Progenitor cell of endocrine pancreas (in vitro differentiated cells): Measurements from ENCODE around the gene COPS3. TPM values are rescaled to one million over a fixed set of nuclear protein-coding genes. Genes with fewer than 3 reads are reported as not detected.

ENCODE experiments used
- DNase-seq: peaks from one replicate; pipeline ENCODE4 v3.0.0; 2021; ENCODE audit warnings: low spot score; ENCODE audit not compliant: unreplicated experiment
- H3K27ac Mint-ChIP-seq: 2 replicates; pipeline ENCODE4 v1.8.0; 2021; ENCODE audit warnings: mild to moderate bottlenecking, moderate library complexity, mixed read lengths
- H3K27me3 Mint-ChIP-seq: 2 replicates; pipeline ENCODE4 v1.8.0; 2021; ENCODE audit warnings: mixed read lengths
- H3K36me3 Mint-ChIP-seq: 2 replicates; pipeline ENCODE4 v1.8.0; 2022; ENCODE audit warnings: mixed read lengths; ENCODE audit not compliant: insufficient read depth
- H3K4me1 Mint-ChIP-seq: 2 replicates; pipeline ENCODE4 v1.8.0; 2021; ENCODE audit warnings: low read depth, mixed read lengths
- H3K4me3 Mint-ChIP-seq: 2 replicates; pipeline ENCODE4 v1.8.0; 2021; ENCODE audit warnings: low read depth, mild to moderate bottlenecking, moderate library complexity, mixed read lengths
- H3K9me3 Mint-ChIP-seq: 2 replicates; pipeline ENCODE4 v1.8.0; 2021; ENCODE audit warnings: low read depth, mixed read lengths
- total RNA-seq: library from RNA; stranded (reverse); gene quantifications from 2 replicates; pipeline ENCODE4 v1.2.1, GENCODE V29; 2021
- TF ChIP-seq, protein P1 (sequence below): fragments of 200-600 bp; sonication (generic); IDR thresholded peaks from one replicate; pipeline ENCODE4 v1.5.0; 2021; ENCODE audit warnings: antibody characterized with exemption, mild to moderate bottlenecking; ENCODE audit not compliant: unreplicated experiment

Gene COPS3
- total RNA-seq, 1 donor from 2014 or later: 61.5 TPM

GRCh38 chr17:17226451-17227265 lies 54.4 kb downstream of the COPS3 start:
- no peaks in the 10 kb centered on the region for H3K9me3 Mint-ChIP-seq
- no peaks in the 10 kb centered on the region for H3K4me1 Mint-ChIP-seq
- no peak overlapping the region for H3K27ac Mint-ChIP-seq
- no peak overlapping the region for H3K4me3 Mint-ChIP-seq
- TF ChIP-seq, protein P1, sequence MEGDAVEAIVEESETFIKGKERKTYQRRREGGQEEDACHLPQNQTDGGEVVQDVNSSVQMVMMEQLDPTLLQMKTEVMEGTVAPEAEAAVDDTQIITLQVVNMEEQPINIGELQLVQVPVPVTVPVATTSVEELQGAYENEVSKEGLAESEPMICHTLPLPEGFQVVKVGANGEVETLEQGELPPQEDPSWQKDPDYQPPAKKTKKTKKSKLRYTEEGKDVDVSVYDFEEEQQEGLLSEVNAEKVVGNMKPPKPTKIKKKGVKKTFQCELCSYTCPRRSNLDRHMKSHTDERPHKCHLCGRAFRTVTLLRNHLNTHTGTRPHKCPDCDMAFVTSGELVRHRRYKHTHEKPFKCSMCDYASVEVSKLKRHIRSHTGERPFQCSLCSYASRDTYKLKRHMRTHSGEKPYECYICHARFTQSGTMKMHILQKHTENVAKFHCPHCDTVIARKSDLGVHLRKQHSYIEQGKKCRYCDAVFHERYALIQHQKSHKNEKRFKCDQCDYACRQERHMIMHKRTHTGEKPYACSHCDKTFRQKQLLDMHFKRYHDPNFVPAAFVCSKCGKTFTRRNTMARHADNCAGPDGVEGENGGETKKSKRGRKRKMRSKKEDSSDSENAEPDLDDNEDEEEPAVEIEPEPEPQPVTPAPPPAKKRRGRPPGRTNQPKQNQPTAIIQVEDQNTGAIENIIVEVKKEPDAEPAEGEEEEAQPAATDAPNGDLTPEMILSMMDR: no peak
- H3K27me3 Mint-ChIP-seq: no peaks in the 10 kb centered on the region
- H3K36me3 Mint-ChIP-seq: peaks cover 32% of the 10 kb centered on the region
- no peak for DNase-seq

DNA sequence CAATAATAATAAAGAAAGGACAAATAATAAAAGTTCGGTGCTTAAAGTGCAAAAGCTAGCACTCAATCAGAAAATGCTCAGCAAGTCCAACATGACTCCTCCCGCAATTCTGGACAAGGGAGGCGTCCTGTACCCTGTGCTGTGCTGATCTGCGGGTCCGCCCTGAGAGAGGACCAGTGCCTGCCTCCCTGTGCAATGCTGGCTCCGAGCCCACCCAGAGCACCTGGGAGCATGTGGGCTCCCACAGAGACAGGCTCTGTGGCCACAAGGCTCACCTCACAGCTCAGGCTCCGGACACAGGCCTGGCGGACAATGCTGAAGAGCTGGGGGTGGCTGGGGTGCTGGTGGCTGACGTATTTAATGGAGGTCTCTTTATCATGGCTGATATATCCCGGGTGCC lies 55.1 kb downstream of the COPS3 start:
- Mint-ChIP-seq H3K27ac (no peak overlapping the region), H3K36me3 (peaks cover 37% of the 10 kb centered on the region), H3K4me3 (no peak overlapping the region), H3K4me1 (no peaks in the 10 kb centered on the region), H3K27me3 (no peaks in the 10 kb centered on the region), H3K9me3 (no peaks in the 10 kb centered on the region)
- no peak for DNase-seq
- TF ChIP-seq, protein P1: no peak

GRCh38 chr17:17224137-17224536 lies 56.9 kb downstream of the COPS3 start:
- no peak overlapping the region for H3K27ac Mint-ChIP-seq
- no peaks in the 10 kb centered on the region for H3K27me3 Mint-ChIP-seq
- no peak for DNase-seq
- no peak overlapping the region for H3K4me3 Mint-ChIP-seq
- TF ChIP-seq, protein P1: no peak
- no peaks in the 10 kb centered on the region for H3K4me1 Mint-ChIP-seq
- peaks cover 36% of the 10 kb centered on the region for H3K36me3 Mint-ChIP-seq
- no peaks in the 10 kb centered on the region for H3K9me3 Mint-ChIP-seq

DNA sequence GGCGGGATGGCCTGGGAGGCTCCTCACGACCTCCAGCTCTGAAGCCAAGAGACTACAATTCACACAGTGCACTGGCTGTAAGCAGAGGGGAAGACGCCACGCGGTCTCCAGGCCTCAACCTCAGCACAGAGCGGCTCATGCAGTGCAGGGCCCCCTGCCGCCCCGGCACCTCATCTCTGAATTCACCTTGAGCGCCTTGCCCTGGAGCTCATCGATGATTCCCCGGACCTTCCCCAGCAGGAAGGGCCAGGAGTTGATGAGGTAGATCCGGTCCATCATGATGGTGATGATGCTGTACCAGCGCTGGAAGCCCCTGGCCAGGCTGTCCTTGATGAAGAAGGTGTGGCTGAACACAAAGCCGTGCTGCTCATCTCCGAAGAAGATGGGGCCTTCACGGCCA lies 57.3 kb downstream of the COPS3 start:
- Mint-ChIP-seq H3K27me3 (no peaks in the 10 kb centered on the region), H3K4me1 (no peaks in the 10 kb centered on the region), H3K27ac (no peak overlapping the region), H3K9me3 (no peaks in the 10 kb centered on the region), H3K4me3 (no peak overlapping the region), H3K36me3 (peaks cover 34% of the 10 kb centered on the region)
- TF ChIP-seq, protein P1: no peak
- no peak for DNase-seq

GRCh38 chr17:17221329-17221728 lies 59.7 kb downstream of the COPS3 start:
- no peaks in the 10 kb centered on the region for H3K4me1 Mint-ChIP-seq
- H3K27me3 Mint-ChIP-seq: no peaks in the 10 kb centered on the region
- H3K9me3 Mint-ChIP-seq: no peaks in the 10 kb centered on the region
- H3K4me3 Mint-ChIP-seq: no peak overlapping the region
- peaks cover 34% of the 10 kb centered on the region for H3K36me3 Mint-ChIP-seq
- no peak for DNase-seq
- TF ChIP-seq, protein P1: no peak
- H3K27ac Mint-ChIP-seq: no peak overlapping the region
